Activated CD8-positive, alpha-beta memory T cell treated with anti-CD3 and anti-CD28 coated beads, Interleukin-2, amount 50 U/mL, for 4 hours (primary cell): ENCODE results near the gene TMEM270.
A peak's percentile ranks its signal among the peaks of the same experiment; 100 is the strongest.
"Not testable (repeated sequence)": the region's sequence is repeated elsewhere in the genome, so short reads cannot be mapped to it uniquely, and the experiment has no call there.

Experiments
- DNase-seq: peaks from one replicate; pipeline ENCODE4 v3.0.0-alpha.2; 2020

TMEM270 gene

DNA sequence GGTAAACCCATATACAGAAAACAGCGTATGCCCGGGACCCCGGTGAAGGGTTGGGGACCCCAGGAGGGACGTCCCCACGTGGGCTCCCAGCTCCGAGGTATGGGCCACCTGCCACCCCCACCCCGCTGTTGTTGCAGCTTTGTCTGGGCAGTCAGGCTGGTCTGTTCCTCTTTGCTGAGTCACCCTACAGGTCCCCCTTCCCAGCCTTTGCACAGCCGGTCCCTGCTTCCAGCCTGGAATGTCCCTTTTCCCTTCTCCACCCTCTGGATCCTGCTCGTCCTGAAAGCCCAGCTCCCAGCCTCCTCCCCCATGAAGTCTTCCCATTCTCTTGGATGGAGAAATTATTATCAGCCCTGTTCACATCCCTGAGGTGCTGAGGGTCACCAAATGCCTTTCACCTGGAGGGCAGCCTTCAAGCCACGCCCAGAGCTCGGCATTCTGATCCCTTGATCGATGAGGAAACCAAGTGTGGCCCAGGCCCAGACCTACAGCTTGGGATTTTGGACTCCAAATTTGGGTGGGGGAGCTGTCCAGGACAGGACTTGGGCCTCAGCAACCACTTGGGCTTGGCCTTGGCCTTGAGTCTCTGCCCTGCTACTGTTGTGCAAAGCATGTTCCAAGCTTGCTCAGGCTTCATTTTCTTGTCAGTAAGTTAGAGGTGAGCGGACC, 27.6 kb upstream of the TMEM270 start:
- no peak for DNase-seq

DNA sequence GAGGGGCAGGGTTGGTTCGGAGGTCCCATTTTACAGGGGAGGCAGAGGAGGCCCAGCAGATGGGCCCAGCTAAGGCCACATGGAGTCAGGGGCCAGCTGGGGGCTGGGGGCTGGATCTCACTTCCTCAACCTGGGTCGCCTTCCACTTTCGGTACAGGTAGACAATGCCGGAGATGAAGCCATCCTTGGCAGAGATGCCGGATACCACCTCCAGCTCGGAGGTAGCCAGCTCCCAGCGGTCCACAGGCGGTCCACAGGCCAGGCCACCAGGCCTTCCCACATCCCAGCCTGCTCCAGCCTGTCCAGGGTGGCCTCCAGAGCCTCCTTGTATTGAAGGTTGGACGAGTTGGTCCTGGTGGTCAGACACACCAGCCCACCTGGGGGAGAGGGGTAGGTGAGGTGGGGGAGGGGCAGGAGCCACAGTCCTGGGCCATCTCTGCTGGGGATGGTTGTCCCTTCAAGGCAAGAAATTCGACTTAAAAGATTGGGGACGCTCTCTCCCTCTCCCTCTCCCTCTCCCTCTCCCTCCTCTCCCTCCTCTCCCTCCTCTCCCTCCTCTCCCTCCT, 26.2 kb upstream of the TMEM270 start:
- no peak for DNase-seq

DNA sequence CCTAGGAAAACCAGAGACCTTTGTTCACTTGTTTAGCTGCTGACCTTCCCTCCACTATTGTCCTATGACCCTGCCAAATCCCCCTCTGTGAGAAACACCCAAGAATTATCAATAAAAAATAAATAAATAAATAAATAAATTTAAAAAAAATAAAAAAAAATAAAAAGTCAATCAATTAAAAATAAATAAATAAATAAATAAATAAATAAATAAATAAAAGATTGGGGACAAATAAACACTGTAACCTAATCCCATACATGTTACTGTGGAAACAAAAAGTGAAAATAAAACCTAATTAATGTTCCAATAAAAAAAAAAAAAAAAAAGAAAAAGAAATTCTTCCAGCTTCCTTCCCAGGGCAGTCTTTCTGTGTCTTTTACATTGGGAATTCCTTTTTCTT, 23.8 kb upstream of the TMEM270 start:
- not testable (repeated sequence) for DNase-seq

DNA sequence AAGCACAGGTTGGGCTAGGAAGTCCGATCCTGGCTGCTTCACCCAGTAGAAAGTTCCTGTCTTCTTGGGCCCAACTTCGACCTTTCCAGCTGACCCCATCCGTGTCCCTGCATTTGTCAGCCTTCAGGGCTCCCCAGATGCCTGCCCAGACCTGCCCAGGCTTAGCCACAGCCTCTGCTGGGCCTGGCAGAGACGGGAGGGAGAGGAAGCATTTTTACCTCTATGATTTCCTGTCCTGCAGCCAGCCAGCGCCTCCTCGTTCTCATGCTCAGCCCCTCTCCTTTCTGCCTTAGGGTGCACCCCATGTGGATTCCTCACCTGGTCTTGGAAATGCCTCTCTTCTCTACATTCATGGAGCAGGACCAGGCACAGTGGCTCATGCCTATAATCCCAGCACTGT, 22.3 kb upstream of the TMEM270 start:
- DNase-seq = no peak

DNA sequence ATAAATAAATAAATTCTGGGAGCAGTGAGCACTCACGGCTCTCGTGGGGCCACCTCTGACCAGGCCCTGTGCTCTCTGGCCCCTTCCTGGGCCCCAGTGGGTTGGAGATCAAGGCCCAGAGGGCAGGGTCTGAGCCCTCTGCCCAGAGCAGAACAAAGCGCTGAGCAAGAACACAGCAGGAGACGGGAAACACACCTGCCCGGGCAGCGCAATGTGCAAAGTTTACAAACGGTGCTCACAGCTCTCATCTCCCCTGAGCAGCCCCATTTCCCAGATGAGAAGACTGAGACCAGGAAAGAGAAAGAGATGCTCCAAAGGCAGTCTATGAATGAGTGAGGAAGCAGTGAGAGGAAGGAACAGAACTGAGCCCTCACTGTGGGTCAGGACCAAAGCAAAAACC, 21.7 kb upstream of the TMEM270 start:
- DNase-seq = no peak

DNA sequence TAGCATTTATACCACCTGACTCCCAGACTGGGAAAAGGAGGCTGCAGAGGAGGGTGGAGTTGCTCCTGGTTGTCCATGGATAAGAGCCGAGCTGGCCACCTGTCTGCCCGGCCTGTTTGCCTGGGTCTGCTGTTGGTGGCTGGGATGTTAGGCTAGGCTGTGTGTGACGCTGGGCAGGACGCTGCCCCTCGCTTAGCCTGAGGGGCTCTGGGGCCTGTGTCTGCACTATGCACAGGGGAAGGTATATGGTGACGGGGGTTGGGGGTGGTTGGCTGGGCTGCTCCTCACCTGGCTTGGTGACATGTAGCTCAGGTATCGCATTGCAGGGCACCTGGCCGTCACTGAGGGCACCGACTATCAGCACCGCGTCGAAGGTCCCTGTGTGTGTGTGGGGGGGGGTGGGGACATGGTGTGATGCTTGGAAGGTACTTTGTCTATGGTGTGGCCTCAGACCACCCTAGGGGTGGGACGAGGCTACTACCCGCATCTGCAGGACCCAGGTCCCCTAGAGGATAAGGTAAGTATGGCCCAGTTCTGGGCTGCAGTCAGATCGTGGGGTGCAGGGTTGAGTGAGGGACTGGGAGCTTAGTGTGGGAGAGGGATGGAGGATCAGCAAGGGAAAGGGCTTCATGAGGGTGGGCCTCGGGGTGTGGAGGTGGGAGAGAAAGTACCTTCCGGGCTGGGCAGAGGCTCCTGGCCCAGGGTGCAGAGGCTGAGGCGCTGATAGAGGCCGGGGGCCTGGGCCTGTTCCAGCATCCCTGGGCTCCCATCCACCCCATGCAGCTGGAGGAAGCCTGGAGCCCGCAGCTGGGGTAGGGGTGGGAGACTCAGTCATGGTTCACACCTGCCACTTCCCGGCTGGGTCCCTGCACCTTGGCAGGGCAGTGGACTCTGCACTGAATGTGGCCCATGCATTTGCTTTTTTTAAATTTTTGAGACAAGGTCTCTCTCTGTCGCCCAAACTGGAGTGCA, 20.9 kb upstream of the TMEM270 start:
- no peak for DNase-seq

DNA sequence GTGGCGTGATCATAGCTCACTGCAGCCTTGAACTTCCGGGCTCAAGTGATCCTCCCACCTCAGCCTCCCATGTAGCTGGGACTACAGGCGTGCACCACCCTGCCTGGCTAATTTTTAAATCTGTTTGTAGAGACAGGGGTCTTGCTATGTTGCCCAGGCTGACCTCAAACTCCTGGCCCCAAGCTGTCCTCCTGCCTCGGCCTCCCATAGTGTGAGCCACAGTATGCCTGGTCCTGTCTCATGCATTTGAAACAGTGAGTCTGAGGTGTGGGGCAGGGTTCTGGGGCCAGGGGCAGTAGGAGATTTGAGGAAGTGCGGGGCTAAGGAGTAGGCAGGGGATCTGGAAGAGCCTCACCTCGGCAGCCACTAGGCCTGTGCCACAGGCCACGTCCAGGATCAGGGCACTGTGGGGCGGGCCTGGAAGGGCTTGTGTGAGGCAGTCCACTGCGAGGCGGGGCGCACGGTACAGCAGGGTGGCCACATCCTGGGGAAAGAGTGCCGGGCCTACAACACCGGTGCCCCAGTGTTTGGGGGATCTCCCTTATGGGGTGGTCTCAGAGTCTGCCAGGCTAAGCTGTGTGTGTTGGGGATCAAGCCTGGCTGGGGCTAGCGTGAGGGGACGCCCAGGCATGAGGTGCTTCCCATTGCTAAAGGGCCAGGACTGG, 20.1 kb upstream of the TMEM270 start:
- DNase-seq = no peak

DNA sequence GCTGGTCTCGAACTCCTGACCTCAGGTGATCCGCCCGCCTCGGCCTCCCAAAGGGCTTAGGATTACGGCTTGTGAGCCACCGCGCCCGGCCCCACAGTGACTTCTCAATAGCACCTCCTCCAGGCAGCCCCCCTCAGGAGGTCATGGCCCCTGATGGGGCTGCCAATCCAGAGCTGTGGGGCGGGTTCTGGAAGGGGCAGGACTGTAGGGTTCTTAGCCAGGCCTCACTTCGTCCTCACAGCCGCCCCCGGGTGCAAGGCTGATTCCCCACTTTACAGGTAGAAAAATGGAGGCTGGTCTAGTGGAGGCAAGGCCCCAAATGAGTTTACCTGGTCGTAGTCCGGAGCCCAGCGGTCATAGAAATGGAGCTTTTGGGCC, 19.3 kb upstream of the TMEM270 start:
- no peak for DNase-seq

DNA sequence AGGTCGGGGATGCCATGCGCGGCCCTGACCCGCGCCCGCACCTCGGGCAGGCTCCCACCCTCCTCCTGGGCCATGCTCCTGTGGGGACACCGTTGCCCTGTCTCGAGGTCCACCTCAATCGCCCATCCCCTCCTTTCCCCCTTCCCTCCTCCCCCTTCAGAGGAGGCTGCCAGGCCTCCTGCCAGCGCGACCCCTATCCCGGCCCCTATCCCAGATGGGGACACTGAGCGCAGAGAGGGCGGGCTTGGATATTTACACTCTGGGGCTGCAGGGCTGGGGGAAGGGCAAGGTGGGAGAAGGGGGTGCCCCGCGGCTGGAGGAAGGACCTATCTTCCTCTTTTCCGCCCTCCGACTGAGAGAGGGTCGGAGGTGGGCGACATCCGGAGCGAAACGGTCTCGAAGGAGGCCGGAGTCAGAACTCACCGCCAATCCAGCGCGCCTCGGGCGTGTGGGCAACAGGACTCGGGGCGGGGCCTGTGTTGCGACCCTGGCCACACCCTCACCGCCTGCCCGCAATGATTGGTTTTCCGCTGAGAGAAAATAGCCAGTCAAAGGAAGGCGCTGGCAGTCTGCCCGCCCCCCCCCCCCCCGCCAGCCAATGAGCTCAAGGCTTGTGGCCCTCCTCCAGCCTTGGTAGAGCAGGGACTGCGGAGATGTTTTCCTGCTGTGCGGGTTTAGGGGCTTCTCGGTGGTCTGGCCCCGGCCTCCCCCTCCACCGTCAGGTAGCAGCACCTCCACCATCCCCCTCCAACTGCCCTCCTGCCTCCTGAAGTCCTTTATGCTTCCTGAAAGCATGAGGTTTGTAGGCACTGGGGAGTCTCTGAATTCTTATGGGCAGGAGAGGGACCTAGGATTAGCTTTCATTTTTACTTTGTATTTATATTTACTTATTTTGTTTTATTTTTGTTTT, 18.6 kb upstream of the TMEM270 start, which contains the start of gene METTL27:
TSS of gene METTL27 (minus strand) at position 450 of the 910 bp plus-strand sequence. CDS start at position 74, 376 bp downstream.
- DNase-seq = peak; percentile 89

DNA sequence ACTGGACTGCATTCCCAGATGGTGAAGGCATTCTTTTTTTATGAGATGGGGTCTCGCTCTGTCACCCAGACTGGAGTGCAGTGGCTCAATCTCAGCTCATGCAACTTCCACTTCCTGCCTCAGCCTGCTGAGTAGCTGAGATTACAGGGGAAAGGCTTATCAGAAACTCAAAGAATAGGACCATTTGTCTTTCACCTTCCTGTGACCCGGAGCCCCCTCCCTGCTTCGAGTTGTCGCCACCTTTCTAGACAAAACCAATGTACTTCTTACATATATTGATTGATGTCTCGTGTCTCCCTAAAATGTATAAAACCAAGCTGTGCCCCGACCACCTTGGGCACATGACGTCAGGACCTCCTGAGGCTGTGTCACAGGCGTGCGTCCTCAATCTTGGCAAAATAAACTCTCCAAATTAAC, 16.8 kb upstream of the TMEM270 start:
- DNase-seq = no peak

DNA sequence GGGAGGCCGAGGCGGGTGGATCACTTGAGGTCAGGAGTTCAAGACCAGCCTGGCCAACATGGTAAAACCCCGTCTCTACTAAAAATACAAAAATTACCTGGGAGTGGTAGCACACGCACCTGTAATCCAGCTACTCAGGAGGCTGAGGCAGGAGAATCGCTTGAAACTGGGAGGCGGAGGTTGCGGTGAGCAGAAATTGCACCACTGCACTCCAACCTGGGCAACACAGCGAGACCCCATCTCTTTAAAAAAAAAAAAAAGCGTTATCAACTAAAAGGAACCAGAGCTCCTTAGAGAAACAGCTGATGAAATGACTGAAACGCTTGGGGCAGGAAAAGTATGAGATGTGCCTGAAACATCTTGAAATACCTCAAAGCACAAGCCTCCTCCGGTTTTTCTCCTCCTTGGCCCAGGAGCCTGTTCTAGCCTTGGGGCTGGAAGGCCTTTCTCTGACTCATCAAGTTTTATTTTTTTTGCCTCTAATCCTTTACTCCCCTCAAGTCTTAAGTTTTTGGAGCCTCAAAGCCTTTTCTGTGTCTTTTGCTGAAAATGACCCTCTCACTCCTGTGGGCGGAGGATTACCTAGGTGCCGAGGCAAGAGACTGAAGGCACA, 16.0 kb upstream of the TMEM270 start:
- no peak for DNase-seq

DNA sequence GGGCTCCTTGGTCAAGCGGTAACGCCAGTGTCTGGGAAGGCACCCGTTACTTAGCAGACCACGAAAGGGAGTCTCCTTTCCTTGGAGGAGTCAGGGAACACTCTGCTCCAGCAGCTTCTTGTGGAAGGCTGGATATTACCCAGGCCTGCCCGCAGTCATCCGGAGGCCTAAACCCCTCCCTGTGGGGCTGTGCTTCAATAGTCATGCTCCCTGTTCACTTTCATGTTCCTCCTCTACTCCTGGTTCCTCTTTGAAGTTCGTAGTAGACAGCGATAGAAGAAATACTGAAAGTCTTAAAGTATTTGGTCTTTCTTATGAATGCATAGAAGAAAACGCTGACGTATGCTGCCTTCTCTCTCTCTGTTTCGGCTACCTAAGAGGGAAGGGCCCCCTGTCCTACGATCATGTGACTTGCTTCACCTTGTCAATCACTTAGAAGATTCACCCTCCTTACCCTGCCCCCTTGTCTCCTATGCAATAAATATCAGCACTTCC, 15.2 kb upstream of the TMEM270 start:
- DNase-seq = not testable (repeated sequence)

DNA sequence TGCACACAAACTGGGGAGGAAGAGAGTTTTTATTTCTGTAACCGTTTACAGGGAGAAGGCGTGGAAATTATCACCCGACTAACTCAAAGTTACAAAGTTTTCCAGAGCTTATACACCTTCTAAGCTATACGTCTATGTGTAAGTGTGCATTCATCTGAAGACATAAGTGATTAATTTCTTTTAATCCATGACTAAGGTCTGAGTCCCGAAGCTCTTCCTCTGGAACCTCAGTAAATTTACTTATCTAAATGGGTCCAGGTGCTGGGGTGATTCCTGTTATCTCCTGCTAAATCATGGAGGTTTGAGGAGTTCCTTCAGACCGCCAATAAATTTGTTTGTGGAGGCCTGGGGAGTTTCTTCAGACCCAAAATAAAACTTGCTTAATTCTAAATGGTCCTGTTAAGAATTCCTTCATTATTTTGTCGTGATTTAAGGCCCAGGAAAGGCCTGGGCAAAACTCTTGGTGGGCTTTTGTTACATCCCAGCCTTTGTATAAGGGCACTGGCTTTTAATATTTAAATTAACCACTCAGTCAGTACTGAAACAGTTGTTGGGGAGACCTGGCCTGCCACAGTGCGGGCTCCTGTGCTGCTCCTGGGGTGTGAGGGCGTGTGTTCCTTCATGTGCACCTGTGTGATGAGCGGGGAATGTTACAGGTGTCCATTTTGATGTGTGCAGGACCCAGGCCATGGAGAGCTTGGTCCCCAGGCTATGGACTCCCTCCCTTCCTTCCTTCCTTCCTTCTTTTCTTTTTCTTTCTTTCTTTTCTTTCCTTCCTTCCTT, 12.8 kb upstream of the TMEM270 start:
- DNase-seq = no peak

DNA sequence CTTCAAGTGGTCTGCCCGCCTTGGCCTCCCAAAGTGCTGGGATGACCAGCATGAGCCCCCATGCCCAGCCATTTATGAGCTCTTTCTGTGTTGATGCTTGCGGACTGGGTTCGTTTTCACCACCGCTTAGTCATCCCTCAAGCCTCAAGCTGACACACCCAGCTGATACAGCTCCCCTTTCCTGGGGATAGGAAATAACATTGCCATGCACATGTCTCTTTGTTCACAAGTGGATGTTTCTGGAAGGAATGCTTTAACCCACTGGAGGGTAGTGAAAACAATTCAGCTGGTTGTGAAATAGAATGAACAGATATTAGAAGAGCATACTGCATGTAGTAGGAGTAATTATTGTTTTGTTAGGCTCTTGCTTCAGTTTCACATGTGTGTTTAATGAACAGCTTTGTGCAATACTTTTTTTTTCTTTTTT, 10.2 kb upstream of the TMEM270 start:
- DNase-seq = no peak

DNA sequence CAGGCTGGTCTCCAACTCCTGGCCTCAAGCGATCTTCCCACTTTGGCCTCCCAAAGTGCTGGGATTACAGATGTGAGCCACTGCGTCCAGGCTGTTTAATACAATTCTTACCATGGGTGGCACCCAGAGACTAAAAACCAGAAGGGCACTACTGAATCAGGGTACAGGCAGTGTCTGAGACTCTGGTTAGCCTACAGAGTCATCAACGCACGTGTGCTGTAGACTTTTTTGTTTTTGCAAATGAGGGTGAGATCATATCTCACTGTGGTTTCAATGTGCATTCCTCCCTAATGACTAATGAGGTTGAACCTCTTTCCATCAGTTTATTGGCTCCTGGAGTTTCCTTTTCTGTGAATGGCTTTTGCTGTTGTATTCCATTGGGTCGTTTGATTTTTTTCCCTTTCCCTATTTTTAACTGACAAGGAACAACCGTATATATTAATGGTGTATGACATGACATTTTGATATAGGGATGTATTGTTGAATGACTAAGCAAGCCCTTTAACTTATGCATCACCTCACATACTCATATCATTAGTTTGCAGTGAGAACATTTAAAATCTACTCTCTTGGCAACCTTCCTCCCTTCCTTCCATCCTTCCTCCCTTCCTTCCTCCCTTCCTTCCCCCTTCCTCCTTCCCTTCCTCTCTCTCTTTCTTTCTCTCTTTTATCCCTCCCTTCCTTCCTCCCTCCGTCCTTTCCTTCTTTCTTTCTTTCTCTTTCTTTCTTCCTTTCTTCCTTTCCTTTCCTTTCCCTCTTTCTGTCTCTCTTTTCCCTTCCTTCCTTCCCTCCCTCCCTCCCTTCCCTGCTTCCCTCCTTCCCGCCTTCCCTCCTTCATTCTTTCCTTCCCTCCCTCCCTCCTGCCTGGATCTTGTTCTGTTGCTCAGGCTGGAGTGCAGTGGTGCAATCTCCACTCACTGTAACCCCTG, 9.3 kb upstream of the TMEM270 start:
- no peak for DNase-seq

DNA sequence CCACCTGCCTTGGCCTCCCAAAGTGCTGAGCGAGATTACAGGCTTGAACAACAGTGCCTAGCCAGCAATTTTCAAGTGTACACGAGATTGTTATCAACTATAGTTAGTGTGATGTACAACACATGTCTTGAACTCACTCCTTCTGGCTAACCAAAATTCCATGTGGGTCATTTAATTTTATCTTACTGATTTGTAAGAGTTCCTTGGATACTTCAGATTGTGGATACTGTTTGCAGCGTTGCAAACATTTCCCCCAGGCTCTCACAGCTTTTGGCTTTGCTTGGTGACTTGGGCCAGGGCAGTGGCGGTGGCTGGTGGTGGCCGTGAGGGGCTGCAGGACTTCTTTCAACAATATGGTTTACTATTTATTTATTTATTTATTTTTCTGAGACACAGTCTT, 8.5 kb upstream of the TMEM270 start:
- DNase-seq = no peak

DNA sequence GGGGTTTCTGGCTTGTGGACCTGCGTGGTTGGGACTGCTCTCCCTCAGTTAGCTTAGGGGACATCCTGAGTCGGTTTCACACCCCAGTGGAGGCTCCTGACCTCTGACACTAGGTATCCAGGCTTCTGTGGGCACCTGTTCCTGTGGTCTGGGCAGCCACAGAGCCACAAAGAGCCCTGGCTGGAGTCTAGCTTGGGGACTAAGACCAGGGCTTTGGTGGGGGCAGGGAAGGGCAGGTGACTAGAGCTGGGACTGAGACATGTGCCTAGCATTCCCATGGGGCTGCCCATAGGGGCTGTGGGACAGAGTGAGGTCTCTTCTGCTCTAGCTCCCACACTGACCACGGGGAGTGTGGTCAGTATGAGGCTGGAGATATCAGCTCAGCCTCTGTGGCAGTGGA, 4.0 kb upstream of the TMEM270 start:
- no peak for DNase-seq

DNA sequence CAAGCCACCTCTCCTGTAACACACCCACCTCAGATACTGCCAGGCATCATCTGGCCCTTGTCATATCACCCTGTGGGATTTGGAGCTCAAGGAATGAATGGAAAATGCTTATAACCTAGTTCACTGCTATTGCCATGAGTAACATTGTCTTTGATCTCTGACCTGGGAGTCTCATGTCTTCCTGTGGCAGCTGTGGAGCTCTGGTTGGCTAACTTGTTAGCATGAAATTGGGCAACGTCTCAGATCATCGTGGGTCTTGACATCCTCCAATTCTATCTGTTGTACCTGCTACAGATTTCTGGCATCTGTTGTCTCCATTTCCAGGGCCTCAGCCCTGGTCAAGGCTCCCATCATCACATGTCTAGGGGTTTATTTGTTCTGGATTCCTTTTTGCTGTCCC, 2.2 kb upstream of the TMEM270 start:
- DNase-seq = no peak

DNA sequence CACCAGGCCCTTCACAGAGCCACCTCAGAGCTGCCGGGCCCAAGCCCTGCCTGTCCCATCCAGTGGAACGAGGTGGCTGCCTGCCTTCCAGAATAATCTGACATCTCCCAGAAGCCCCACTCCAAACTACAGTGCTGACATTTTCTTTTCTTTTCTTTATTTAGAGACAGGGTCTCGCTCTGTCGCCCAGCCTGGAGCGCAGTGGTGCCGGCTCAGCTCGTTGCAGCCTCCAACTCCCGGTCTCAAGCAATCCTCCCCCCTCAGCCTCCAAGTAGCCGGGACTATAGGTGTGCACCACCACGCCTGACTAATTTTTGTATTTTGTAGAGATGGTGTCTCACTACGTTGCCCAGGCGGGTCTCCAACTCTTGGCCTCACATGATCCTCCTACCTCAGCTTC, 346 bp downstream of the TMEM270 start:
- no peak for DNase-seq
